Inflammatory macrophage treated with lipopolysaccharide for 4 hours (primary cell): ENCODE results near the gene CACTIN.
"Not testable (repeated sequence)": the region's sequence is repeated elsewhere in the genome, so short reads cannot be mapped to it uniquely, and the experiment has no call there.

Experiments
- DNase-seq: peaks from one replicate; pipeline ENCODE4 v3.0.0-alpha.2; 2020

CACTIN gene

GRCh38 chr19:3661284-3662238 is 35.0 kb upstream of the CACTIN start:
- no peak for DNase-seq

- no peak for DNase-seq
These were observed 34.1 kb upstream of the CACTIN start for GRCh38 chr19:3660493-3661219.

GRCh38 chr19:3659746-3660112 is 33.1 kb upstream of the CACTIN start:
- no peak for DNase-seq

- DNase-seq = no peak
These were observed 32.5 kb upstream of the CACTIN start for GRCh38 chr19:3658870-3659745.

GRCh38 chr19:3658004-3658869 is 31.6 kb upstream of the CACTIN start:
- DNase-seq = no peak

- DNase-seq = no peak
These were observed 30.8 kb upstream of the CACTIN start for GRCh38 chr19:3657395-3657769.

- DNase-seq = no peak
These were observed 30.3 kb upstream of the CACTIN start for GRCh38 chr19:3656747-3657394.

GRCh38 chr19:3656073-3656746 is 29.6 kb upstream of the CACTIN start:
- no peak for DNase-seq

- DNase-seq = no peak
These were observed 28.9 kb upstream of the CACTIN start for GRCh38 chr19:3655402-3656072.

GRCh38 chr19:3653865-3654513 is 27.4 kb upstream of the CACTIN start:
- no peak for DNase-seq

GRCh38 chr19:3653081-3653795 is 26.6 kb upstream of the CACTIN start:
- no peak for DNase-seq

GRCh38 chr19:3652422-3652821 is 25.8 kb upstream of the CACTIN start:
- no peak for DNase-seq

GRCh38 chr19:3651684-3652083 is 25.1 kb upstream of the CACTIN start:
- DNase-seq = no peak

GRCh38 chr19:3649888-3650287 is 23.3 kb upstream of the CACTIN start:
- DNase-seq = no peak

- no peak for DNase-seq
These were observed 21.7 kb upstream of the CACTIN start for GRCh38 chr19:3648037-3648905.

GRCh38 chr19:3647102-3647501 is 20.5 kb upstream of the CACTIN start:
- DNase-seq = not testable (repeated sequence)

GRCh38 chr19:3646336-3647092 is 19.9 kb upstream of the CACTIN start:
- no peak for DNase-seq
